ENCODE results near the gene DGCR6L. TPM values are rescaled to one million over a fixed set of nuclear protein-coding genes. Genes with fewer than 3 reads are reported as not detected.
"Not testable (repeated sequence)": the region's sequence is repeated elsewhere in the genome, so short reads cannot be mapped to it uniquely, and the experiment has no call there.

DGCR6L gene
- polyA plus RNA-seq, 1 donor, result 46.7 TPM

DNA sequence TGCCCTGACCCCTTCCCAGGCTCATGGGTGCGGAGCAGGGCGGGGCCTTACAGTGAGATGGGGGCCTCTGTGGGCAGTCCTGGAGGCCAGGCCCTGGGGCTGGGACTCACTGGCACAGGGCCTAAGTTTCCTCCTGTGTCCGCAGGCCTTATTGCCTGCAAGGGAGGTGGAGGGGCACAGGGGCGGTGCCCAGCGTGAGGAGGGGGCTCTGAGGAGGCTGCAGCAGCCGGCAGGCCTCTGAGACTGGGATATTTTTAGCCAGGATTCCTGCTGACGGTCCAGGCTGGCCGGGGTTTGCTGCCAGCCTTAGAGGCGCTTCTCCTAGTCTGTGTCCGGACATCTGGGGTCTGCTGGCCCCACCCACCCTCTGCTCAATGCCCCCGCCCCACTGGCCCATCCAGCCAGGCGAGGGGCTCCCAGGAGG is 46.1 kb downstream of the DGCR6L start:
- WGBS (ENCODE audit: insufficient coverage, low lambda C conversion rate), result no CpG with 5 or more reads among the region's 12 CpGs
- Histone ChIP-seq H3K4me1 (ENCODE audit: control insufficient read depth, insufficient read depth, low read length) (peaks cover 1% of the 10 kb centered on the region), H3K9me3 (ENCODE audit: control insufficient read depth, low read depth, low read length) (no peaks in the 10 kb centered on the region), H3K27me3 (ENCODE audit: control insufficient read depth, insufficient read depth, low read length) (no peaks in the 10 kb centered on the region), H3K36me3 (ENCODE audit: control insufficient read depth, insufficient read depth, low read length) (no peaks in the 10 kb centered on the region), H3K4me3 (ENCODE audit: low read length) (no peak overlapping the region), H3K27ac (ENCODE audit: low read length) (no peak overlapping the region)
- DNase-seq, result no peak

GRCh38 chr22:20272700-20273099 is 47.2 kb downstream of the DGCR6L start:
- Histone ChIP-seq H3K9me3 (ENCODE audit: control insufficient read depth, low read depth, low read length) (no peaks in the 10 kb centered on the region), H3K27me3 (ENCODE audit: control insufficient read depth, insufficient read depth, low read length) (no peaks in the 10 kb centered on the region), H3K4me3 (ENCODE audit: low read length) (no peak overlapping the region), H3K4me1 (ENCODE audit: control insufficient read depth, insufficient read depth, low read length) (peaks cover 6% of the 10 kb centered on the region), H3K27ac (ENCODE audit: low read length) (no peak overlapping the region), H3K36me3 (ENCODE audit: control insufficient read depth, insufficient read depth, low read length) (no peaks in the 10 kb centered on the region)
- no peak for DNase-seq
- WGBS (ENCODE audit: insufficient coverage, low lambda C conversion rate), result no CpG with 5 or more reads among the region's 13 CpGs

DNA sequence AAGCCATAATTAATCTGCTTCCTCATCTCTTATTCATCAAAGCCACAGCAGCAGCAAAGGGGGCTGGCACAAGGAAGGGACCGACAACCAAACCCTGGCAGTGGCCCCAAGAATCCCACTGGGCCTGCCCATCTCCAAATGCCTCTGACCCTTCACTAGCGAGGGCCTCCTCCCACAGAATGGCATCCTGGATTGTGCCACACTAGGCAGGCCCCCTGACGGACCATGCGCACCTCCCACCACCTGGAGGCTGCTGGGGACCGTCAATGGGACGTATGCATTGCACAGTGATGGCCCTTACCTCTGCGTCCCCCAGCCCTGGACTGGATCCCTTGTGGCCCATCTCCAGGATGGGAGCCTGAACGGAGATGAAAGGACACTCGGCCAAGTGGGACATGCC is 47.7 kb downstream of the DGCR6L start:
- Histone ChIP-seq H3K36me3 (ENCODE audit: control insufficient read depth, insufficient read depth, low read length) (no peaks in the 10 kb centered on the region), H3K4me1 (ENCODE audit: control insufficient read depth, insufficient read depth, low read length) (peaks cover 9% of the 10 kb centered on the region), H3K4me3 (ENCODE audit: low read length) (no peak overlapping the region), H3K27ac (ENCODE audit: low read length) (no peak overlapping the region), H3K27me3 (ENCODE audit: control insufficient read depth, insufficient read depth, low read length) (peaks cover 2% of the 10 kb centered on the region), H3K9me3 (ENCODE audit: control insufficient read depth, low read depth, low read length) (no peaks in the 10 kb centered on the region)
- no peak for DNase-seq
- no CpG with 5 or more reads among the region's 9 CpGs for WGBS (ENCODE audit: insufficient coverage, low lambda C conversion rate)

DNA sequence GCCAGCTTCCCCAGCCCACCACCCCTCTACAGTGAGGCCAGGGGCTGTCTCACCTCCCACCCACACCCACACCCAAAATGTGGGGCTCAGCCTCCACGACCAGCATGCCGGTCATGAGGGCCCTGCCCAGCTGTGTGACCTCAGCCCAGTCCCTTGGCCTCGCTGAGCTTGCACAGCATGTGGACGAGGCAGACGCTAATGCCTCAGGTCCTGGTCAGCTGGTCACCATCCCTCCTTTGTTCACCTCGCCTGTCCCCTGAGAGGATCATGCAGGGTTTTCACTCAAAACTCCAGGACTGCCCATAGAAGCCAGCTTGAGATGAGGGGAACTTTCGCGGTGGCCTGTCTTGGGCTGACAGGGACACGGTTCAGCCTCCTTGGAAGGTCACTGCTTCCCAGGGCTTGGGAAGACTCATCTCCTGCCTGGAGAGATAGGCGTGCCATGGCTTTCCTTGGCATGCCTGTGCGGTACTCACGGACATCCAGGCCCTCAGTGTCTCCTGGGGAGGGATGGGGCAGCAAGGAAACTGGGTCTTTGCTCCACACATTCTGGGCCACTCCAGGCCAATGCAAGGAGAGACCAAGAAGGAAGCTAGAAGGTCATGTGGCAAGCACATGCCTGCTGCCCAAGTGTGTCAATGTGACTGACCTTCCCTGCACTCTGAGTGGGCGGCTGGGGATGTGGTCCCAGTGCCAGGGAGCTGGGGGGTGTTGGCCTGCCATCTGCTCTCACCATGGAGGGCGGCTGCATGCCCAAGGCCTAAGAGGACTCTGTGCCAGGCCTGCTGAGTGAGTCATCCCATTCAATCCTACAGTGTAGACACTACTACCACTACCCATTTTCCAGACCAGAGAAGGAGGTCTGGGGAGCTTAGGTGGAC is 48.5 kb downstream of the DGCR6L start:
- no peaks in the 10 kb centered on the region for H3K36me3 ChIP-seq (ENCODE audit: control insufficient read depth, insufficient read depth, low read length)
- H3K27ac ChIP-seq (ENCODE audit: low read length), result no peak overlapping the region
- no peak overlapping the region for H3K4me3 ChIP-seq (ENCODE audit: low read length)
- no peak for DNase-seq
- WGBS (ENCODE audit: insufficient coverage, low lambda C conversion rate), result 100% methylated on average over 2 of the region's 14 CpGs
- H3K9me3 ChIP-seq (ENCODE audit: control insufficient read depth, low read depth, low read length), result no peaks in the 10 kb centered on the region
- peaks cover 4% of the 10 kb centered on the region for H3K27me3 ChIP-seq (ENCODE audit: control insufficient read depth, insufficient read depth, low read length)
- peaks cover 14% of the 10 kb centered on the region for H3K4me1 ChIP-seq (ENCODE audit: control insufficient read depth, insufficient read depth, low read length)

GRCh38 chr22:20270190-20271113 is 49.4 kb downstream of the DGCR6L start:
- H3K27ac ChIP-seq (ENCODE audit: low read length); DNase-seq; H3K27me3 ChIP-seq (ENCODE audit: control insufficient read depth, insufficient read depth, low read length); H3K9me3 ChIP-seq (ENCODE audit: control insufficient read depth, low read depth, low read length); H3K4me3 ChIP-seq (ENCODE audit: low read length); H3K36me3 ChIP-seq (ENCODE audit: control insufficient read depth, insufficient read depth, low read length): not testable (repeated sequence)
- WGBS (ENCODE audit: insufficient coverage, low lambda C conversion rate), result no CpG with 5 or more reads among the region's 23 CpGs
- H3K4me1 ChIP-seq (ENCODE audit: control insufficient read depth, insufficient read depth, low read length), result peaks cover 14% of the 10 kb centered on the region

- H3K9me3 ChIP-seq (ENCODE audit: control insufficient read depth, low read depth, low read length); H3K27me3 ChIP-seq (ENCODE audit: control insufficient read depth, insufficient read depth, low read length); H3K36me3 ChIP-seq (ENCODE audit: control insufficient read depth, insufficient read depth, low read length); H3K27ac ChIP-seq (ENCODE audit: low read length); DNase-seq; H3K4me3 ChIP-seq (ENCODE audit: low read length): not testable (repeated sequence)
- WGBS (ENCODE audit: insufficient coverage, low lambda C conversion rate), result no CpG with 5 or more reads among the region's 8 CpGs
- peaks cover 16% of the 10 kb centered on the region for H3K4me1 ChIP-seq (ENCODE audit: control insufficient read depth, insufficient read depth, low read length)
Measured at GRCh38 chr22:20269673-20270072, 50.2 kb downstream of the DGCR6L start.

DNA sequence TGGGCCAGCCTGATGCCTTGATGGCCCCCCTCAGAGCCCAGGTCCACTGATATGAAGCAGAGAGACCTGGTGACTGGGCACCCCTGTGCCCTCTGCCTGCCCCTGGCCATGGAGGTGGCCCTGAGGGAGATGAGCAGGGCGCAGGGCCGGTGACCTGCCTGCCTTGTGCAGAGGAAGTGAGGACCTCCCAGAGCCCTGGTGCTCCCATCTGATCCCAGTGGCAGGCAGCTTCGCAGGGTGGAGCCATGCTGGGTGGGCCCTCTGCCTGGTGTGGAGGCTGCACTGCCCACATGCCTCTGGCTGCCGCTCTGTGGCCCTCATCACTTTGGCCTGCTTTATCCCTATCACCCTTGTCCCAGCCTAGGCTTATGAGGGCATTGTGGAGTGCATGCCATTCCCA is 50.7 kb downstream of the DGCR6L start:
- DNase-seq; H3K27ac ChIP-seq (ENCODE audit: low read length); H3K27me3 ChIP-seq (ENCODE audit: control insufficient read depth, insufficient read depth, low read length); H3K4me3 ChIP-seq (ENCODE audit: low read length); H3K36me3 ChIP-seq (ENCODE audit: control insufficient read depth, insufficient read depth, low read length); H3K9me3 ChIP-seq (ENCODE audit: control insufficient read depth, low read depth, low read length): not testable (repeated sequence)
- peaks cover 16% of the 10 kb centered on the region for H3K4me1 ChIP-seq (ENCODE audit: control insufficient read depth, insufficient read depth, low read length)
- no CpG with 5 or more reads among the region's 4 CpGs for WGBS (ENCODE audit: insufficient coverage, low lambda C conversion rate)

- peak; percentile 60 to 67 for DNase-seq
- no peaks in the 10 kb centered on the region for H3K36me3 ChIP-seq (ENCODE audit: control insufficient read depth, insufficient read depth, low read length)
- H3K4me1 ChIP-seq (ENCODE audit: control insufficient read depth, insufficient read depth, low read length), result peaks cover 19% of the 10 kb centered on the region
- no peaks in the 10 kb centered on the region for H3K9me3 ChIP-seq (ENCODE audit: control insufficient read depth, low read depth, low read length)
- H3K4me3 ChIP-seq (ENCODE audit: low read length), result peak within 1 kb of the TSS; percentile 40
- H3K27ac ChIP-seq (ENCODE audit: low read length), result peak within 1 kb of the TSS; percentile 42
- peaks cover 4% of the 10 kb centered on the region for H3K27me3 ChIP-seq (ENCODE audit: control insufficient read depth, insufficient read depth, low read length)
- WGBS (ENCODE audit: insufficient coverage, low lambda C conversion rate), result no CpG with 5 or more reads among the region's 58 CpGs
Measured at GRCh38 chr22:20268279-20269012, 51.4 kb downstream of the DGCR6L start, which contains the start of gene RTN4R. Gene RTN4R (minus strand): TSS chr22:20268318. CDS start chr22:20268092, 226 bp downstream.

DNA sequence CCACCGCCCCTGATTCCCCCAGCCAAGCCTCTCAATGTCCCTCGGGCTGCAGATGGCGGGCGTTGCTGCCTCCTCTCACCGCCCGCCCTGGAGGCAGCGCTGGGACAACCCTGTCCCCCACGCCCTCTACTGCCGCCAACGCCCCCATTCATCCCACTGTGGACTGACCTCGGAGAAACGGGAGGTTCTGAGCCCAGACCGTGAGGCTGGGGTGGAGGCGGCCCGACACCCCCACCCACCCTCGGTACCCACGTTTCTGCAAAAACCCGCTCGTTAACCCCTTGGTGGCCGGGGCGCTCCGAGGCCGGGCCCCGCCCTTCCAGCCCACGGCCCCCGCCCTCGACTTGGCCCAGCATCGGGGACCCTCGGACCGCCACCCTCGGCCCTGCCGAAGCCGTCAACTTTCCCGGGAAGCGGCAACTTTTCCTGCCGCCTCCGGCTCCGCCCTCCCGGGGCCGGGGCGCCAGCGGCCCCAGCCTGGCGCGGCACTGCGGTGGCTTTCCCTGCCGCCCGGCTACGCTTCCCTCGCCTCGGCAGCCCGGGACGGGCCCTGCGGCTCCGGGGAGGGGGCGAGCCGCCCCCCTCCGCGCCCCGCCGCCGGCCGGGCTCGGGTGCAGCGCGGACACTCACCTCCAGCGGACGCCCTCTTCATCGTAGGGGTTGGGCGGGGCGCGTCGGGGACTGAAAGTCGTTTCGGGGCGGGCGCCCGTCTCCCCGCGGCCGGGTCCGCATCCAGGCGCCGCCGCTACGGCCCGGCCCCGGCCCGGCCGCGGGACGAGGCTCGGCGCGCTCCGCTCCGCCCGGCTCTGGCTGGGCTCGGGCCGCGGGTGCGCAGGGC is 52.2 kb downstream of the DGCR6L start:
- H3K27ac ChIP-seq (ENCODE audit: low read length), result no peak overlapping the region
- peaks cover 4% of the 10 kb centered on the region for H3K27me3 ChIP-seq (ENCODE audit: control insufficient read depth, insufficient read depth, low read length)
- no peaks in the 10 kb centered on the region for H3K9me3 ChIP-seq (ENCODE audit: control insufficient read depth, low read depth, low read length)
- WGBS (ENCODE audit: insufficient coverage, low lambda C conversion rate), result no CpG with 5 or more reads among the region's 101 CpGs
- peak in 1 of 2 donors; percentile 27 for DNase-seq
- H3K4me3 ChIP-seq (ENCODE audit: low read length), result peak overlapping the region; percentile 40
- peaks cover 25% of the 10 kb centered on the region for H3K4me1 ChIP-seq (ENCODE audit: control insufficient read depth, insufficient read depth, low read length)
- H3K36me3 ChIP-seq (ENCODE audit: control insufficient read depth, insufficient read depth, low read length), result no peaks in the 10 kb centered on the region
